ENCODE data around the gene UGT2B11.
"Not testable (repeated sequence)": the region's sequence is repeated elsewhere in the genome, so short reads cannot be mapped to it uniquely, and the experiment has no call there.

Gene UGT2B11

GRCh38 chr4:69169171-69169570 is 45.4 kb downstream of the UGT2B11 start:
- not testable (repeated sequence) for DNase-seq (ENCODE audit: low read depth)

- no peak for DNase-seq (ENCODE audit: low read depth)
These were observed 47.2 kb downstream of the UGT2B11 start for GRCh38 chr4:69167300-69167699.

- DNase-seq (ENCODE audit: low read depth), result not testable (repeated sequence)
These were observed 48.2 kb downstream of the UGT2B11 start for GRCh38 chr4:69166376-69166775.

GRCh38 chr4:69165707-69166106 is 48.8 kb downstream of the UGT2B11 start:
- not testable (repeated sequence) for DNase-seq (ENCODE audit: low read depth)

GRCh38 chr4:69156913-69157312 is 57.6 kb downstream of the UGT2B11 start:
- DNase-seq (ENCODE audit: low read depth), result no peak

- DNase-seq (ENCODE audit: low read depth), result no peak
These were observed 60.5 kb downstream of the UGT2B11 start for GRCh38 chr4:69154021-69154420.
